K562 (cell line): Measurements from ENCODE around the gene ZNF646. TPM values are rescaled to one million over a fixed set of nuclear protein-coding genes. Genes with fewer than 3 reads are reported as not detected.

ENCODE experiments used
- ARID1B ChIP-seq: fragments of 450-650 bp; IDR thresholded peaks from 2 replicates; pipeline ENCODE4 v1.6.1; 2016; ENCODE audit warnings: antibody characterized with exemption, mild to moderate bottlenecking, inconsistent platforms
- BRD4 ChIP-seq: fragments of 200-600 bp; sonication (generic); IDR thresholded peaks from 2 replicates; pipeline ENCODE4 v1.6.1; 2017; ENCODE audit warnings: inconsistent platforms
- COPS2 ChIP-seq: fragments of 450-650 bp; conservative IDR thresholded peaks from 2 replicates; pipeline ENCODE4 v1.6.1; 2016; ENCODE audit warnings: mild to moderate bottlenecking, moderate library complexity
- EZH2 ChIP-seq: IDR thresholded peaks from 2 replicates; pipeline ENCODE4 v1.6.1; 2012; ENCODE audit warnings: low read depth, mild to moderate bottlenecking, inconsistent platforms, low read length, borderline replicate concordance
- HLTF ChIP-seq: fragments of 450-650 bp; IDR thresholded peaks from 2 replicates; pipeline ENCODE4 v1.6.1; 2016
- ILK ChIP-seq: fragments of 450-650 bp; IDR thresholded peaks from 2 replicates; pipeline ENCODE4 v1.6.1; 2016; ENCODE audit warnings: missing genetic modification characterization, low read depth, mild to moderate bottlenecking, missing compliant biosample characterization, moderate library complexity, borderline replicate concordance
- MAFF ChIP-seq: IDR thresholded peaks from 2 replicates; pipeline ENCODE4 v1.6.1; 2012; ENCODE audit warnings: low read length, improper control_type of control experiment
- NBN ChIP-seq: fragments of 450-650 bp; IDR thresholded peaks from 2 replicates; pipeline ENCODE4 v1.6.1; 2016; ENCODE audit warnings: low read depth, mild to moderate bottlenecking
- TRIM24 ChIP-seq, 2 experiments: fragments of 450-650 bp; IDR thresholded peaks; 2 replicates each; pipeline ENCODE4 v1.6.1; 2016
- XRCC4 ChIP-seq: IDR thresholded peaks from one replicate; pipeline ENCODE4 v1.6.1; 2011; ENCODE audit not compliant: insufficient read depth, insufficient read length; ENCODE audit errors: extremely low read depth
- ZNF184 ChIP-seq: sonication (generic); formaldehyde crosslinking; IDR thresholded peaks from 2 replicates; pipeline ENCODE4 v1.5.0; 2020; ENCODE audit warnings: missing genetic modification reagents
- ZNF778 ChIP-seq: fragments of 450-650 bp; formaldehyde crosslinking; IDR thresholded peaks from 2 replicates; pipeline ENCODE4 v1.4.0; 2020; ENCODE audit warnings: mild to moderate bottlenecking, moderate library complexity
- polyA plus RNA-seq, 8 experiments: library from polyadenylated mRNA; depleted of rRNA in 4 of 8; stranded (reverse) in 5 of 8; unstranded in 3 of 8; fragments of >200 nt; fragmentation: Nextera tagmentation in 2 of 8; fragmentation: Illumina TruSeq in 1 of 8; extraction: Ambion mirVana in 2 of 8; extraction: Trizol in 1 of 8; gene quantifications; 2 replicates each; pipeline versions ENCODE4 v1.2.1 to v1.2.3, GENCODE V29; 2011 to 2014; ENCODE audit warnings: inconsistent platforms in 1 of 8, missing spikeins in 1 of 8
- total RNA-seq, 7 experiments: library from RNA; depleted of rRNA in 6 of 7; stranded (reverse); fragments of >200 nt in 6 of 7; fragmentation: Illumina TruSeq in 2 of 7; extraction: Trizol in 2 of 7; gene quantifications; 2 replicates each; pipeline versions ENCODE4 v1.2.1 to v1.2.3, GENCODE V29; 2011 to 2021; ENCODE audit warnings: low replicate concordance in 1 of 7
- TF ChIP-seq, protein P1 (sequence below): IDR thresholded peaks from 2 replicates; pipeline ENCODE4 v1.6.1; 2011; ENCODE audit warnings: borderline replicate concordance, low read depth, mild to moderate bottlenecking, moderate library complexity, low read length; ENCODE audit not compliant: insufficient read depth, poor library complexity, severe bottlenecking
- TF ChIP-seq, protein P2 (sequence below): sonication (generic); formaldehyde crosslinking; IDR thresholded peaks from 2 replicates; pipeline ENCODE4 v1.8.0; 2023; ENCODE audit warnings: mild to moderate bottlenecking, missing genetic modification reagents
- TF ChIP-seq, protein P3 (sequence below), 2 experiments: fragments of 450-650 bp; IDR thresholded peaks; 2 replicates each; pipeline ENCODE4 v1.6.1; 2018; ENCODE audit warnings: mild to moderate bottlenecking in 2 of 2, low read depth in 1 of 2; ENCODE audit not compliant: partially characterized antibody in 2 of 2

Gene ZNF646
- total and polyA plus RNA-seq, 9 of the 15 experiments (the other 6 are each of a cell fraction or from before 2014, with no cell fraction given): 0.08 to 20.6 (median 8.0) TPM

DNA sequence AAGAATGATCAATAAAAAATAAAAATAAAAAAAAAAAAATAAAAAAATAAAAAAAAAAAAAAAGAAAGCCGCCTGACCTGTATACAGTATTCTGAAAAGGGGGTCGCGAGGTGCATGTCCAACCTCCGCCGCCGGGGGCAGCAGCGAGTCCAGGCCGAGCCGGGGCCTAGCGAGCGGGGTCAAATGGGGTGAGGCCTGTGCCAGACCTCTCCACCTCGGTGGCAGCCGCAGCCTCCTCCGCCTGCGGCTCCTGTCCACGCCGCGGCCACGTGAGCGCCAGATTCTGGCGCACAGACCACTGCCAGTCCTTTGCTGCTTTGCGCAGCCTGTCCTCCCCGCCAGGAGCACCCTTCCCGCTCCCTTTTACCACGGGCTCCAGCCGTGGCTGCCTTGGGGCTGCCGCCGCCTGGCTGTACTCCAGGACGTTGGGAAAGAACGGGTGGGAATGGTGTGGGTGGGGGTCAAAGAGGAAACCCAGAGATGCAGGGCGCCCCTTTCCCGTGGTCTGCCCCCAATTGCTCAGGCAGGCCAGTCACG, 31.5 kb downstream of the ZNF646 start (continued):
- TF ChIP-seq, protein P1, sequence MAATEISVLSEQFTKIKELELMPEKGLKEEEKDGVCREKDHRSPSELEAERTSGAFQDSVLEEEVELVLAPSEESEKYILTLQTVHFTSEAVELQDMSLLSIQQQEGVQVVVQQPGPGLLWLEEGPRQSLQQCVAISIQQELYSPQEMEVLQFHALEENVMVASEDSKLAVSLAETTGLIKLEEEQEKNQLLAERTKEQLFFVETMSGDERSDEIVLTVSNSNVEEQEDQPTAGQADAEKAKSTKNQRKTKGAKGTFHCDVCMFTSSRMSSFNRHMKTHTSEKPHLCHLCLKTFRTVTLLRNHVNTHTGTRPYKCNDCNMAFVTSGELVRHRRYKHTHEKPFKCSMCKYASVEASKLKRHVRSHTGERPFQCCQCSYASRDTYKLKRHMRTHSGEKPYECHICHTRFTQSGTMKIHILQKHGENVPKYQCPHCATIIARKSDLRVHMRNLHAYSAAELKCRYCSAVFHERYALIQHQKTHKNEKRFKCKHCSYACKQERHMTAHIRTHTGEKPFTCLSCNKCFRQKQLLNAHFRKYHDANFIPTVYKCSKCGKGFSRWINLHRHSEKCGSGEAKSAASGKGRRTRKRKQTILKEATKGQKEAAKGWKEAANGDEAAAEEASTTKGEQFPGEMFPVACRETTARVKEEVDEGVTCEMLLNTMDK: no peak
- TF ChIP-seq HLTF (peak; percentile 60; the same call in 1 of the 2 replicates), ARID1B (peak; percentile 66), TRIM24 (IDR thresholded peaks at IDR 0.05) (peak in 1 of 2 experiments; percentile 78; a peak in 3 of 4 replicates), ZNF778 (CRISPR knock-in tag) (no peak), COPS2 (no peak), ILK (tag) (no peak), EZH2 (no peak), BRD4 (no peak), XRCC4 (no peak), NBN (peak; percentile 48; the same call in 1 of the 2 replicates), MAFF (no peak), ZNF184 (CRISPR knock-in tag) (no peak)
- TF ChIP-seq, protein P2, sequence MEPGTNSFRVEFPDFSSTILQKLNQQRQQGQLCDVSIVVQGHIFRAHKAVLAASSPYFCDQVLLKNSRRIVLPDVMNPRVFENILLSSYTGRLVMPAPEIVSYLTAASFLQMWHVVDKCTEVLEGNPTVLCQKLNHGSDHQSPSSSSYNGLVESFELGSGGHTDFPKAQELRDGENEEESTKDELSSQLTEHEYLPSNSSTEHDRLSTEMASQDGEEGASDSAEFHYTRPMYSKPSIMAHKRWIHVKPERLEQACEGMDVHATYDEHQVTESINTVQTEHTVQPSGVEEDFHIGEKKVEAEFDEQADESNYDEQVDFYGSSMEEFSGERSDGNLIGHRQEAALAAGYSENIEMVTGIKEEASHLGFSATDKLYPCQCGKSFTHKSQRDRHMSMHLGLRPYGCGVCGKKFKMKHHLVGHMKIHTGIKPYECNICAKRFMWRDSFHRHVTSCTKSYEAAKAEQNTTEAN (CRISPR knock-in tag): no peak
- TF ChIP-seq, protein P3, sequence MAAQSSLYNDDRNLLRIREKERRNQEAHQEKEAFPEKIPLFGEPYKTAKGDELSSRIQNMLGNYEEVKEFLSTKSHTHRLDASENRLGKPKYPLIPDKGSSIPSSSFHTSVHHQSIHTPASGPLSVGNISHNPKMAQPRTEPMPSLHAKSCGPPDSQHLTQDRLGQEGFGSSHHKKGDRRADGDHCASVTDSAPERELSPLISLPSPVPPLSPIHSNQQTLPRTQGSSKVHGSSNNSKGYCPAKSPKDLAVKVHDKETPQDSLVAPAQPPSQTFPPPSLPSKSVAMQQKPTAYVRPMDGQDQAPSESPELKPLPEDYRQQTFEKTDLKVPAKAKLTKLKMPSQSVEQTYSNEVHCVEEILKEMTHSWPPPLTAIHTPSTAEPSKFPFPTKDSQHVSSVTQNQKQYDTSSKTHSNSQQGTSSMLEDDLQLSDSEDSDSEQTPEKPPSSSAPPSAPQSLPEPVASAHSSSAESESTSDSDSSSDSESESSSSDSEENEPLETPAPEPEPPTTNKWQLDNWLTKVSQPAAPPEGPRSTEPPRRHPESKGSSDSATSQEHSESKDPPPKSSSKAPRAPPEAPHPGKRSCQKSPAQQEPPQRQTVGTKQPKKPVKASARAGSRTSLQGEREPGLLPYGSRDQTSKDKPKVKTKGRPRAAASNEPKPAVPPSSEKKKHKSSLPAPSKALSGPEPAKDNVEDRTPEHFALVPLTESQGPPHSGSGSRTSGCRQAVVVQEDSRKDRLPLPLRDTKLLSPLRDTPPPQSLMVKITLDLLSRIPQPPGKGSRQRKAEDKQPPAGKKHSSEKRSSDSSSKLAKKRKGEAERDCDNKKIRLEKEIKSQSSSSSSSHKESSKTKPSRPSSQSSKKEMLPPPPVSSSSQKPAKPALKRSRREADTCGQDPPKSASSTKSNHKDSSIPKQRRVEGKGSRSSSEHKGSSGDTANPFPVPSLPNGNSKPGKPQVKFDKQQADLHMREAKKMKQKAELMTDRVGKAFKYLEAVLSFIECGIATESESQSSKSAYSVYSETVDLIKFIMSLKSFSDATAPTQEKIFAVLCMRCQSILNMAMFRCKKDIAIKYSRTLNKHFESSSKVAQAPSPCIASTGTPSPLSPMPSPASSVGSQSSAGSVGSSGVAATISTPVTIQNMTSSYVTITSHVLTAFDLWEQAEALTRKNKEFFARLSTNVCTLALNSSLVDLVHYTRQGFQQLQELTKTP (IDR thresholded peaks at IDR 0.05; ENCODE audit: low read depth in 1 of 2, partially characterized antibody in 2 of 2): peak in 1 of 2 experiments; percentile 23
